ENCODE data around the gene UBE2N.

Gene UBE2N

DNA sequence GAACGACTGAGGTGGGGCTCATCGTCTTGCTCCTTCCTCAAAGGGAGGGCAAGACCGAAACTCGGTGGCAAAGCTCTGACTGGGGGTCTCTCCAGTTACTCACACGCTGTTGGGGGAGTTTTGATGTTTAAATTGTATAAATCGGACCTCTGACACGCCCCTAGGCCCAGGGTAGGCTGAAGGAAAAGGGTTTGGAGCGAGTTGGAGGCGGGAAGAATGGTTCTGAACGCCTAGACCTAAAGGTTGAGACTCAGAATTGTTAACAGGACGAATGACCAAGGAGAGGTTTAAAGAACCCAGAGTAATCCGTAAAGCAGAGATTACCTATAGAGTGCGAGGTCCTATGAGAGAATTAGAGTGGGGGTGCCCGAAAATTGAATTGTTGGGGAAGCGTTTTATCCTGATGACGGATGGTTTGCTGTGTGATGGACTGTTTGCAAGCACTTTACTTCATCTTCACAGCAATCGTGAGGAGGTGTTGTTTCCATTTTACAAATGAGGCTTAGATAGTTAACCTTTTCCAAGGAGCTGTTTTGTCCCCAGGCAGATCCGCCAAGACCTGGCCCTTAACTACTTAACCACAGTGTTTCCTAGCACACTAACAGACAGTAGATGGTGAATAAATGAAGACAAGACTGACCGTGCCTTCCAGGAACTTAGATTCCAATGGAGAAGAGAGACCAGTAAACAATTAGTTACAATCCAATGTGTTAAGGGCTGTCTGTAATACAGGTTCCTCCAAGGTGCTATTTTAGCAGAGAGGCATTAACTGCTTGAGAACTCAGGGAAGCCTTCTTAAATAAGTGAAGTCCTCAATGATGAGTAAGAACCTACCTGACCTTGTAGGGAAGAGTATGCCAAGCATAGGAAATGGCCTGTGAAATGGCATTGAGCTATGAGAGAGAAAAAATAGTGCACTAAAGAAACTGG, 929 bp upstream of the UBE2N start:
- TF ChIP-seq, protein P1, sequence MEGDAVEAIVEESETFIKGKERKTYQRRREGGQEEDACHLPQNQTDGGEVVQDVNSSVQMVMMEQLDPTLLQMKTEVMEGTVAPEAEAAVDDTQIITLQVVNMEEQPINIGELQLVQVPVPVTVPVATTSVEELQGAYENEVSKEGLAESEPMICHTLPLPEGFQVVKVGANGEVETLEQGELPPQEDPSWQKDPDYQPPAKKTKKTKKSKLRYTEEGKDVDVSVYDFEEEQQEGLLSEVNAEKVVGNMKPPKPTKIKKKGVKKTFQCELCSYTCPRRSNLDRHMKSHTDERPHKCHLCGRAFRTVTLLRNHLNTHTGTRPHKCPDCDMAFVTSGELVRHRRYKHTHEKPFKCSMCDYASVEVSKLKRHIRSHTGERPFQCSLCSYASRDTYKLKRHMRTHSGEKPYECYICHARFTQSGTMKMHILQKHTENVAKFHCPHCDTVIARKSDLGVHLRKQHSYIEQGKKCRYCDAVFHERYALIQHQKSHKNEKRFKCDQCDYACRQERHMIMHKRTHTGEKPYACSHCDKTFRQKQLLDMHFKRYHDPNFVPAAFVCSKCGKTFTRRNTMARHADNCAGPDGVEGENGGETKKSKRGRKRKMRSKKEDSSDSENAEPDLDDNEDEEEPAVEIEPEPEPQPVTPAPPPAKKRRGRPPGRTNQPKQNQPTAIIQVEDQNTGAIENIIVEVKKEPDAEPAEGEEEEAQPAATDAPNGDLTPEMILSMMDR (IDR thresholded peaks at IDR 0.05; ENCODE audit: low read length): no peak
- no peak for TF ChIP-seq EZH2phosphoT487 (IDR thresholded peaks at IDR 0.05; ENCODE audit: low read length)
- no peak for TF ChIP-seq EZH2 (optimal IDR thresholded peaks at IDR 0.05; ENCODE audit: low read depth, low read length)
- peak overlapping the region; percentile 88 for H3K4me2 ChIP-seq (ENCODE audit: low read depth, low read length)
- H3K79me2 ChIP-seq (ENCODE audit: low read length): peaks cover 40% of the 10 kb centered on the region

DNA sequence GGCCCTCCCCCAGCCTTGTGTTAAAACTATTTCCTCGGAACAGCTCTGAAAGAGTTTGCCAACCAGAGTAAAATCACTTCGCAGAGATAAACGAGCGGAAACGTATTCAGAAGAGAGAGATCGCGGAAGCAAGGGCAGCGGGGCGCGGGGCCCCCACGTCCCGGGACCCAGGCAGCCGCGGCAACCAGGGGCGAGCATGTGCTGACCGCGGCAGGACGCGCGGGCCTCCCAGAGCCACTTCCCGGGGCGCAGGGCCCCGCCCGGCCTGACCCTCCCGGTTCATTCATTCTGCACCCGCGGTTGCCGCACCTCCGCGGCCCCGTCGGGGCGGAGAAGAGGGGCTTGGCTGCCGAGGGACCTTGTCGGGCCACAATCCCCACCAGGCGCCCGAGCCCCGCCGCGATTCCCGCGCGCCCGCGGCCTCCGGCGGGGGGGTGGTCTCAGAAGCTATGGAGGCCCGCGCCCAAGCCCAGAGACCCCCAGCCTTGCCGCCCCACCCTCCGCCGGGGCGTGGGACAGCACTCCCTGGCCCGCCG, 598 bp downstream of the UBE2N start:
- H3K9me3 ChIP-seq (replicated peaks; ENCODE audit: insufficient read depth, low read length): no peaks in the 10 kb centered on the region
- H3K4me1 ChIP-seq (ENCODE audit: low read length): peaks cover 43% of the 10 kb centered on the region
- H3K9ac ChIP-seq (ENCODE audit: low read length): peak overlapping the region; percentile 81
- H4K20me1 ChIP-seq (ENCODE audit: insufficient read depth, low read length): peaks cover 7% of the 10 kb centered on the region; the same call in 1 of the 2 replicates
- TF ChIP-seq, protein P1 (IDR thresholded peaks at IDR 0.05; ENCODE audit: low read length): no peak
- no peak for TF ChIP-seq EZH2 (optimal IDR thresholded peaks at IDR 0.05; ENCODE audit: low read depth, low read length)
- no peak for TF ChIP-seq EZH2phosphoT487 (IDR thresholded peaks at IDR 0.05; ENCODE audit: low read length)
- H3K4me2 ChIP-seq (ENCODE audit: low read depth, low read length): peak overlapping the region; percentile 63; the same call in 1 of the 2 replicates
- H3K27me3 ChIP-seq (replicated peaks; ENCODE audit: insufficient read depth, low read length): no peaks in the 10 kb centered on the region
- peaks cover 21% of the 10 kb centered on the region for H3F3A ChIP-seq (ENCODE audit: insufficient read depth, low read length)
- H3K4me3 ChIP-seq (ENCODE audit: low read length): peak overlapping the region; percentile 70
- peak overlapping the region; percentile 45; the same call in 1 of the 2 replicates for H3K27ac ChIP-seq (ENCODE audit: low read length)
- peak; percentile 35 for DNase-seq
- H2AFZ ChIP-seq (ENCODE audit: low read length): no peak overlapping the region
- peaks cover 56% of the 10 kb centered on the region for H3K79me2 ChIP-seq (ENCODE audit: low read length)
- H3K36me3 ChIP-seq (replicated peaks; ENCODE audit: insufficient read depth, low read length): no peaks in the 10 kb centered on the region
- H3K9me2 ChIP-seq (replicated peaks; ENCODE audit: insufficient read depth, low read length): no peaks in the 10 kb centered on the region

More for the DNA sequence above, 929 bp upstream of the UBE2N start:
- peak overlapping the region; percentile 81 for H3K9ac ChIP-seq (ENCODE audit: low read length)
- DNase-seq: no peak
- peaks cover 7% of the 10 kb centered on the region; the same call in 1 of the 2 replicates for H4K20me1 ChIP-seq (ENCODE audit: insufficient read depth, low read length)
- H3K9me2 ChIP-seq (replicated peaks; ENCODE audit: insufficient read depth, low read length): no peaks in the 10 kb centered on the region
- H2AFZ ChIP-seq (ENCODE audit: low read length): peak overlapping the region; percentile 95
- H3K9me3 ChIP-seq (replicated peaks; ENCODE audit: insufficient read depth, low read length): no peaks in the 10 kb centered on the region
- H3K4me1 ChIP-seq (ENCODE audit: low read length): peaks cover 28% of the 10 kb centered on the region
- no peaks in the 10 kb centered on the region for H3K36me3 ChIP-seq (replicated peaks; ENCODE audit: insufficient read depth, low read length)
- H3K27me3 ChIP-seq (replicated peaks; ENCODE audit: insufficient read depth, low read length): no peaks in the 10 kb centered on the region
- peak overlapping the region; percentile 45; the same call in 1 of the 2 replicates for H3K27ac ChIP-seq (ENCODE audit: low read length)
- H3F3A ChIP-seq (ENCODE audit: insufficient read depth, low read length): peaks cover 9% of the 10 kb centered on the region
- peak overlapping the region; percentile 70 for H3K4me3 ChIP-seq (ENCODE audit: low read length)

DNA sequence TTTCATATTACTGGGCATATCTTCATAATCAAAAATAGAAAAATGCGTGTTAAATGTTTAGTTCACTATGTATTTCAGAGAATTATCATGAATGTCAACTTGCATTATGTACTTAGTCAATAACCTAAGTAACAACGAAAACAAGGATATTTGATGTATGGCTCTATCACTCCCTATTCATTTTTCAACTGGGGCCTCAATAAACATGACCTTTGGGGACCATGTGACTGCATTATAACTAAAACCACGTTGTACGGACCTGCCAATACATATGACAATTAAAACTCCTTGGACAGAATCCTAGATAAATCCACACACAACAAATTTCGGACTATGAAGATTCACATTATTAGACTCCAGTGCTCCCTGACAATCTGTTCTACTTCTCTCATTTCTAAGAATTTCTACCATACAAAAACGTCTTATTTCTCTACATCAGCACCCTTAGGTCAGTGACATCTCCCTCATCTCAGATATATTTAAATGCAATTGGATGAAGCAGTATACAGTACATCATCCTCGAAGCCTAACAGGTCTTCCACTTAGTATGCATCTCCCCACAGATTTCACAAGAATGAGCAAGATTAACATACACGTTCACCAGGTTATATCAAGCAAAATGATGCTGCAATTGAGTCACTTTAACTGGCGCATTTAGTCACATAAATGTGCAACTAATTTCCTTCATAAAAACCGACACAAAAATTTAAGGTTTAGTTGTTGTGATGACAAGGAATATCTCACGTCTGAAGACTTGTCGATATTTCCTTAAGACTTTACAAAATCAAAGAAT, 1.5 kb downstream of the UBE2N start:
- no peak for DNase-seq
- no peak overlapping the region for H2AFZ ChIP-seq (ENCODE audit: low read length)
- H3K9ac ChIP-seq (ENCODE audit: low read length): peak overlapping the region; percentile 81
- no peaks in the 10 kb centered on the region for H3K36me3 ChIP-seq (replicated peaks; ENCODE audit: insufficient read depth, low read length)
- no peaks in the 10 kb centered on the region for H3K9me2 ChIP-seq (replicated peaks; ENCODE audit: insufficient read depth, low read length)
- TF ChIP-seq, protein P1 (IDR thresholded peaks at IDR 0.05; ENCODE audit: low read length): no peak
- TF ChIP-seq EZH2 (optimal IDR thresholded peaks at IDR 0.05; ENCODE audit: low read depth, low read length): no peak
- H3K9me3 ChIP-seq (replicated peaks; ENCODE audit: insufficient read depth, low read length): no peaks in the 10 kb centered on the region
- no peaks in the 10 kb centered on the region for H3K27me3 ChIP-seq (replicated peaks; ENCODE audit: insufficient read depth, low read length)
- peaks cover 52% of the 10 kb centered on the region for H3K4me1 ChIP-seq (ENCODE audit: low read length)
- H3K4me2 ChIP-seq (ENCODE audit: low read depth, low read length): peak overlapping the region; percentile 63
- no peak overlapping the region for H3K27ac ChIP-seq (ENCODE audit: low read length)
- H3F3A ChIP-seq (ENCODE audit: insufficient read depth, low read length): peaks cover 29% of the 10 kb centered on the region
- peaks cover 7% of the 10 kb centered on the region; the same call in 1 of the 2 replicates for H4K20me1 ChIP-seq (ENCODE audit: insufficient read depth, low read length)
- H3K4me3 ChIP-seq (ENCODE audit: low read length): peak overlapping the region; percentile 70
- H3K79me2 ChIP-seq (ENCODE audit: low read length): peaks cover 65% of the 10 kb centered on the region
